Glomerular endothelial cell (primary cell): ENCODE results near the gene PTPN14. TPM values are rescaled to one million over a fixed set of nuclear protein-coding genes. Genes with fewer than 3 reads are reported as not detected.
"Not testable (repeated sequence)": the region's sequence is repeated elsewhere in the genome, so short reads cannot be mapped to it uniquely, and the experiment has no call there.

Experiments used
- DNase-seq: peaks from one replicate; pipeline ENCODE4 v3.0.0-alpha.2; 2011; ENCODE audit warnings: low read depth, low spot score; ENCODE audit errors: extremely low read depth
- total RNA-seq: library from RNA; depleted of rRNA; stranded (reverse); fragments of >200 nt; gene quantifications from 2 replicates; pipeline ENCODE4 v1.2.3, GENCODE V29; 2015

PTPN14 gene
- total RNA-seq, 1 donor from 2014 or later: 81.7 TPM

DNA sequence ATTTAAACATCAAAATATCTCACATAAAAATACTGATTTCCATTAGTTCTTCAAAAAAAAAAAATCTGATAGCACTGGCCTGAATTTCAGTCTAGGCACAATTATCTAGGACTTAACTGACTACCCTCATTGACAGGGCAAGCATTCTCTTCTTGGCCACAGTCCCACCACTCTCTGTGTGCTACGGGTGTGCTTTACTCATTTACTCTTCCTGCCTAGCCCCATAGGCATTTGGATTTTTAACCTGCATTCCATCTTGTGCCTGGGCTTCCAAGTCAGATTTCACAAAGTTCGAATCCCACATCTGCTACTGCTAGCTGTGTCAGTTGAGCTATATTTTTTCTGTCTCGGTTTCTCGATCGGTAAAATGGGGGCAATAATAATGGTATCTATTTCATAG is 38.0 kb downstream of the PTPN14 start:
- DNase-seq: no peak

- no peak for DNase-seq
Observed at GRCh38 chr1:214511639-214511998, 39.8 kb downstream of the PTPN14 start.

- no peak for DNase-seq
Observed at GRCh38 chr1:214510914-214511638, 40.3 kb downstream of the PTPN14 start.

- DNase-seq: no peak
Observed at GRCh38 chr1:214510477-214510876, 40.9 kb downstream of the PTPN14 start.

- DNase-seq: not testable (repeated sequence)
Observed at GRCh38 chr1:214509622-214510021, 41.8 kb downstream of the PTPN14 start.

DNA sequence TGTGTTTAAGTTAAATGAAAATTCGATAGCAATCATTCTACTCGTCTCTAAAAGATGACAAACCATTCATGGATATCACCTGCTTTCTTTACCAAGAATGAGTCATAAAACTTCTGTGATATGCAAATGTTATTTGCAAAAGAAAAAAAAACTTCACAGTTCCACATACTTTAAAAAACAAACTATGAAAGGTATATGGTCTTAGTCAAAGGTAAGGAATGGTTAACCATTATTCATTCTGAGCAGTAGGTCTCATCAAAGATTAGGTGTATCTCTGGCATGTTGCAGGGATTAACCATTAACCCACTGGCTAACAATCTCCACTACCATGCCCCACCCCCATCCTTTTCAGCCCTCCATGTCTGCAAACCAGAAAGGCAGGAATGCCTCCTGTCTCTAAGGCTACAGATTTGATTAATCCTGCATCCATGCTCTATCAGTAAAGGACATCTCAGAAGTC is 44.4 kb downstream of the PTPN14 start:
- no peak for DNase-seq

DNA sequence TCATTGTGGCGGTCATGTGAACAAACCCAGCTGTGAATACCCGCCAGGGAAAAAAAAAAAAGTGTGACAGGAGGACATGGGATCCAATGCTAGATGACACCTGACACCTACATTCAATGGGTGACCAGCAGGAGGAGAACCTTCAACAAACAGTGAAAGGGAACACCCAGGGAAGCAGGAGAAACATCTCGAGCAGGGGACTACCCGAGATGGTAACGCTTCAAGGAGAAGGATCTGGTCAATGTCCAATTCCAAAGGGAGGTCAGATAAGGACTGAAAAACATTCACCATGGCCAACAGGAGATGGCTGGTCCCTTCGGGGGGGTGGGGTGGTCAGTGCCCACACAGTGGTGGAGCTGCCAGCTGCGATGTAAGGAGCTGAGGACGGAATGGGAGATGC is 46.3 kb downstream of the PTPN14 start:
- no peak for DNase-seq

GRCh38 chr1:214504330-214504729 is 47.1 kb downstream of the PTPN14 start:
- DNase-seq: no peak

- no peak for DNase-seq
Observed at GRCh38 chr1:214503553-214503952, 47.8 kb downstream of the PTPN14 start.

GRCh38 chr1:214500340-214501055 is 50.9 kb downstream of the PTPN14 start:
- no peak for DNase-seq

- DNase-seq: no peak
Observed at GRCh38 chr1:214499732-214500131, 51.7 kb downstream of the PTPN14 start.

- no peak for DNase-seq
Observed at GRCh38 chr1:214498021-214498420, 53.4 kb downstream of the PTPN14 start.

DNA sequence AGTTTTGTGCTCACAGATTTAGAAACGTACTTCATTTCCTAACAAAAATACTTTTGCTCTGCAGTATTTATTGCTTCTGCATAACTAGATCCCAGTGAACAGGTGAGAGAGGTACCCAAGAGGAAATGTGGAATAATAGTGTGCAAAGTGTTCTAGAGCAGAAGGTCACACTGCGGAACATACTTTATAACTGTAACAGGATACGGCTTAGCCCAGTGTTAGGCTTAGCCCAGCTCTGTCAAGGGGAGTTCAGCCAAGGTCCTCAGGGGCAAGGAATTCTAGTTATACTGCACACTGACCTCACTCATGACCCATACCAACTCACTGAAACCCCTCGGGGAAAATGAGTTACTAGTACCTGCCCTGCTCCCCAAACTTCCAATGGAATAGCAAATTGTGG is 55.3 kb downstream of the PTPN14 start:
- DNase-seq: no peak

GRCh38 chr1:214494706-214495105 is 56.7 kb downstream of the PTPN14 start:
- DNase-seq: no peak

DNA sequence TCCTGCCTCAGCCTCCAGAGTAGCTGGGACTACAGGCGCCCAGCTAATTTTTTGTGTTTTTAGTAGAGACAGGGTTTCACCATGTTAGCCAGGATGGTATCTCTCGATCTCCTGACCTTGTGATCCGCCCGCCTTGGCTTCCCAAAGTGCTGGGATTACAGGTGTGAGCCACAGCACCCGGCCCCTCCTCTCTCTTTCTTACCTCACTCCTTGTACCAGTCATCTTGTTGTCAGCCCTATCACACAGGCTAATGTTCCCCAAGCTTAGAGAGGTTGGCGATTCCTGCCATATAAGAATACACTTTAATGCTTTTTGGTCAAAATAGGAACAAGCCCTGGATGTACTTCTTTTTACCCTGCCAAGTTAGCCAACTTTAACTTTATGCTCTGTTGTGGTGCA is 57.2 kb downstream of the PTPN14 start:
- DNase-seq: not testable (repeated sequence)

DNA sequence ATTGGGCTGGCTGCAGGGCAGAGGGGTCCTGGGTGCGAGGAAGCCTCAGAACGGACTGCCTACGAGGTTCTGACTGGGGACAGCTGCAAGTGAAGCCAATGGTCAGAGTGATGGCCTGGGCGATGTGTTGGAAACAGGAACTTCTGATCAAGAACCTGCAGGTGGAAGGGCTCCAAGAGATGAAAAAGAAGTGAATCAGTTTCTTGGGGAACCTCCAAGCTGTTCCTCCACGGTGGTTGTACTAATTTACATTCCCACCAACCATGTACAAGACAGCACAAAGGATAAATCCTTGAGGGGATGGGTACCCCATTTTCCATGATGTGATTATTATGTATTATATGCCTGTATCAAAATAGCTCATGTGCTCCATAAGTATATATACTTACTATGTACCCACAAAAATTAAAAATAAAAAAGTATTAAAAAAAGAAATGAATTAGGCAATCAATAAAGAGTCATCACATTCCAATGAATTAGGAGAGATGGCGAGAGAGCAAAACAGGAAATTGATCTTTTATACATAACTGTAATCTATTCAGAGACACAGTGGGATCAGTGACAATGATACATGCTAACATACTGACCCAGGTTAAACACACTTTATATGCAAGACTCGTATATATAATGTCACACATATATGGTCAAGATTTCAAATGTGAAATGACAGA is 58.1 kb downstream of the PTPN14 start:
- no peak for DNase-seq

- DNase-seq: no peak
Observed at GRCh38 chr1:214492401-214493075, 58.9 kb downstream of the PTPN14 start.

- no peak for DNase-seq
Observed at GRCh38 chr1:214491468-214492146, 59.8 kb downstream of the PTPN14 start.

GRCh38 chr1:214485151-214485550 is 66.3 kb downstream of the PTPN14 start:
- no peak for DNase-seq

- DNase-seq: not testable (repeated sequence)
Observed at GRCh38 chr1:214483180-214483579, 68.2 kb downstream of the PTPN14 start.
